Transverse colon (tissue), 3 donors: ENCODE measurements around the gene SLC25A47.

ENCODE experiments used
- POLR2A ChIP-seq: fragments of 450-650 bp; IDR thresholded peaks from one replicate; pipeline ENCODE4 v1.6.1; 2016; ENCODE audit warnings: antibody characterized with exemption, mild to moderate bottlenecking, moderate library complexity
- TF ChIP-seq, protein P1 (sequence below), 5 experiments: fragments of 200-600 bp in 3 of 5; fragments of 450-650 bp in 2 of 5; sonication (generic) in 3 of 5; IDR thresholded peaks; 1 replicate in 2 of 5; 2 replicates in 3 of 5; pipeline ENCODE4 v1.5.1; 2016 to 2017; ENCODE audit warnings: antibody characterized with exemption in 5 of 5, inconsistent platforms in 3 of 5, mild to moderate bottlenecking in 2 of 5, moderate library complexity in 1 of 5

DNA sequence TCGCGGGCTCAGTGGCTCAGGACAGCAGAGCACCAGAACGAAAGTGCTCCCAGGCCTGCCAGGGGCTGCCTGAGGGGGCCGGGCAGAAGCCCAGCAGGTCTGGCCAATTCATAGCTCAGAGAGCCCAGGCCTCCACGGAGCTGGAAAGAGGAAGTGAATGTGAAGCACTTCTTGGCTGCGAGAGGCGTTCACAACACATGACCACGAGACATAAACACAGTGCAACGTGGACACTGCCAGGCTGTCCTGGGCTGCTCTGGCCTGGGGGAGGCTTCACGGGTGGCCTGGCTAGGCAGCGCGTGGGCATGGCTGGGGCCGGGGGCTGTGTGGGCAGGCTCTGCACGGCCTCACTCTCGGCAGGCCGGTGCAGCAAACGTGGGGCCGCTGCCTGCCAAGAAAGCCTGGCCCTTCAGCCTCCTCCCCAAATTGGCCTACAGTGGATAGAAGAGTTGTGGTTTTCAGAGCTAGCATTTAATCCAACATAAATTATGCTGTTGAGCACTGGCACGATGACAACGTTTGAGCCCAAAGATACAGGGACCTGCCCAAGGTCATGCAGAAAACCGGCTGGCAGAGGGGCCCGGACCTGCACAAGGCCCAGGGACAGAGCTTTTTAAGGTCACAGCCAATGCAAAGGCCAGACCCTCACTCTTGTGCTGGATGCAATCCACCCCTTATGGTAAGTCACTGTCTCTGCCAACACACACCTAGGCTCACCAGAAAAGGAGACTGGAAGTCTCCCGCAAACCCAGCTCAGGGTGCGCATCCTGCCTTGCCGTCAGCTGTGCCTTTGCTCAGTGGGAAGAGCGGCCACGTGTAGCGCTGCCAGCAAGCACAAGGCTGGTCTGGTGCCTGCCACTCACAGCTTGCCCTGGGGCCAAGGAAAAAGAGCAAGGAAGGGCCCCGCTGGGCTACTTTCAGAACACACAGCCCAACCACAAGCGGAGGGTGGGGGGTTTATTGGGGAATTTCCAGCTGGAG, 25.5 kb upstream of the SLC25A47 start:
- TF ChIP-seq, protein P1, sequence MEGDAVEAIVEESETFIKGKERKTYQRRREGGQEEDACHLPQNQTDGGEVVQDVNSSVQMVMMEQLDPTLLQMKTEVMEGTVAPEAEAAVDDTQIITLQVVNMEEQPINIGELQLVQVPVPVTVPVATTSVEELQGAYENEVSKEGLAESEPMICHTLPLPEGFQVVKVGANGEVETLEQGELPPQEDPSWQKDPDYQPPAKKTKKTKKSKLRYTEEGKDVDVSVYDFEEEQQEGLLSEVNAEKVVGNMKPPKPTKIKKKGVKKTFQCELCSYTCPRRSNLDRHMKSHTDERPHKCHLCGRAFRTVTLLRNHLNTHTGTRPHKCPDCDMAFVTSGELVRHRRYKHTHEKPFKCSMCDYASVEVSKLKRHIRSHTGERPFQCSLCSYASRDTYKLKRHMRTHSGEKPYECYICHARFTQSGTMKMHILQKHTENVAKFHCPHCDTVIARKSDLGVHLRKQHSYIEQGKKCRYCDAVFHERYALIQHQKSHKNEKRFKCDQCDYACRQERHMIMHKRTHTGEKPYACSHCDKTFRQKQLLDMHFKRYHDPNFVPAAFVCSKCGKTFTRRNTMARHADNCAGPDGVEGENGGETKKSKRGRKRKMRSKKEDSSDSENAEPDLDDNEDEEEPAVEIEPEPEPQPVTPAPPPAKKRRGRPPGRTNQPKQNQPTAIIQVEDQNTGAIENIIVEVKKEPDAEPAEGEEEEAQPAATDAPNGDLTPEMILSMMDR (IDR thresholded peaks at IDR 0.05): no peak
- TF ChIP-seq POLR2A: no peak
